ENCODE data around the gene PIK3R6.

DNA sequence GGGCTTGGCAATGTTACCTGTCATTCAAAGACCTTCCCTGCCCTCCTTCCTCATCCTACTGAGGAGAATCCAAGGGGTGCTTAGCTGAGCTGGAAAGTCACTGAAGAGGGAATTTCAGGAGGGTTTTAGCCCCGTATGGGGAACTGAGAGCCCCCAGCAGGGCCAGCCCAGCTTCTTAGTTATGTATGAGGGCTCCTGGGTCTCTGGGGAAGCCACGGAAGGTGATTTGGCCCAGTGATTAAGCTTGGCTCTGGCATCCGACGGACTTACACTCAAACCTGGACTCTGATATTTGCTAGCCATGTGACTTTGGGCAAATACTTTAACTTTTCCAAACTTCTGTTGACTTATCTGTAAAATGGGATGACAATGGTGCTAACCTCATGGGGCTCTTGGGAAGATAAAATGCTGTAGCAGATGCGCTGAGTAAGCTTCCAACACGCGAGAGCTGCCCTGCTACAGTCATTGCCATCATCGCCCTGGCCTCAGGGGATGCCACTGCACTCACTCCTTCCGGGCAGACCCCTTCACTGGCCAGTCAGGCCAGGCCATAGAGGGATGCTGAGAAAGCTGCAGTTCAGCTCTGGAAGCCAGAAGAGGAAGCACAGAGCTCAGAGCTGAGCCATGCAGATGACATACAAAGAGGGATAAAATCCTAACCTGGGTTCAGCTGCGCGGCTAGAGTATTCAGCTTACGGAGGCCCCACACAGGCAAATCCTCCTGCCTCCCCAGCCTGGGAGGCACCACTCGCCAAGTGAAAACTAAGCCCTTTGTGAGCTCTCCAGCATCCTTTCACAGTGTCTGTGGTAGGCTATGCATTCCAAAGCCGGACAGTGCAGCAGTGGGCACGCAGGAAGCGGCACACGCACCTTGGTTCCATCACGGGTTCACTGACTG lies 44.9 kb upstream of the PIK3R6 start:
- TF ChIP-seq SP1 (IDR thresholded peaks at IDR 0.05) (no peak), CTBP1 (IDR thresholded peaks at IDR 0.05; ENCODE audit: borderline replicate concordance) (no peak), BHLHE40 (IDR thresholded peaks at IDR 0.05; ENCODE audit: borderline replicate concordance) (no peak)

All from HEK293T (cell line).